ENCODE results near the gene PCK1.

DNA sequence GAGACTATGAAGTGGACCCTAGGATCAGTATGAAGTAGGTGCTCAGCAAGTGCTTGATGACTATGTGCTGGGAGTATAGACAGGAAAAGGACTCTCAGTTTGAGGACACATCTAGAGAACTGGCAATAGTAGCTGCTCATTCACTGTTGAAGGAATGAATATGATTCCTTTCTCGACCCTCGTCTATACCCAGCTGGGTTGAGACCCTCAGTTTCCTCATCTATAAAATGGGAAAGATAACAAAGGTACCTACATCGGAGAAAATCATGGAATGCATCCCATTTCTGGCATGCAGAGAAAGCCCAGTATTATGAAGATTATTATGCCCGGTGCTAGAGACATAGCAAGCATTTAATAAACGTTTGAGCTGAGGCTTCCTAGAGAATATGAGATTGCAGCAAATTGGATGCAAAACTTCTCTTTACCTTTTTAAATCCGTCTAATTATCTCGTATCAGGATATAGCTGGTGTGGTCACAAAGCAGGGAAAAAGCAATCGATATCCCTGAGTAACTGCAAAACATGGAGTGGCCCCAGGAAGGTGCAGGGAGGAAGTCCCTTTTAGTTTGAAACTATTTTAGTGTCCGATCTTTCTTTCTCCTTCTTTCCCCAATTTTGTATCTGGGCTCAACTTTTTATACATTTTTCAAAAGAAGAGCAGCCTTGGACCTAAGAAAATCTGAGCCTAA is 2.8 kb upstream of the PCK1 start:
- no peak for TF ChIP-seq CTCF (IDR thresholded peaks at IDR 0.05; ENCODE audit: low read depth, low read length, missing input control)
- TF ChIP-seq, protein P1, sequence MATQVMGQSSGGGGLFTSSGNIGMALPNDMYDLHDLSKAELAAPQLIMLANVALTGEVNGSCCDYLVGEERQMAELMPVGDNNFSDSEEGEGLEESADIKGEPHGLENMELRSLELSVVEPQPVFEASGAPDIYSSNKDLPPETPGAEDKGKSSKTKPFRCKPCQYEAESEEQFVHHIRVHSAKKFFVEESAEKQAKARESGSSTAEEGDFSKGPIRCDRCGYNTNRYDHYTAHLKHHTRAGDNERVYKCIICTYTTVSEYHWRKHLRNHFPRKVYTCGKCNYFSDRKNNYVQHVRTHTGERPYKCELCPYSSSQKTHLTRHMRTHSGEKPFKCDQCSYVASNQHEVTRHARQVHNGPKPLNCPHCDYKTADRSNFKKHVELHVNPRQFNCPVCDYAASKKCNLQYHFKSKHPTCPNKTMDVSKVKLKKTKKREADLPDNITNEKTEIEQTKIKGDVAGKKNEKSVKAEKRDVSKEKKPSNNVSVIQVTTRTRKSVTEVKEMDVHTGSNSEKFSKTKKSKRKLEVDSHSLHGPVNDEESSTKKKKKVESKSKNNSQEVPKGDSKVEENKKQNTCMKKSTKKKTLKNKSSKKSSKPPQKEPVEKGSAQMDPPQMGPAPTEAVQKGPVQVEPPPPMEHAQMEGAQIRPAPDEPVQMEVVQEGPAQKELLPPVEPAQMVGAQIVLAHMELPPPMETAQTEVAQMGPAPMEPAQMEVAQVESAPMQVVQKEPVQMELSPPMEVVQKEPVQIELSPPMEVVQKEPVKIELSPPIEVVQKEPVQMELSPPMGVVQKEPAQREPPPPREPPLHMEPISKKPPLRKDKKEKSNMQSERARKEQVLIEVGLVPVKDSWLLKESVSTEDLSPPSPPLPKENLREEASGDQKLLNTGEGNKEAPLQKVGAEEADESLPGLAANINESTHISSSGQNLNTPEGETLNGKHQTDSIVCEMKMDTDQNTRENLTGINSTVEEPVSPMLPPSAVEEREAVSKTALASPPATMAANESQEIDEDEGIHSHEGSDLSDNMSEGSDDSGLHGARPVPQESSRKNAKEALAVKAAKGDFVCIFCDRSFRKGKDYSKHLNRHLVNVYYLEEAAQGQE (IDR thresholded peaks at IDR 0.05), result no peak
- TF ChIP-seq FOXA1 (IDR thresholded peaks at IDR 0.05), result no peak
- TF ChIP-seq GABPA (IDR thresholded peaks at IDR 0.05 in 1 of 2, conservative IDR thresholded peaks at IDR 0.05 in 1 of 2), result no peak
- TF ChIP-seq, protein P2, sequence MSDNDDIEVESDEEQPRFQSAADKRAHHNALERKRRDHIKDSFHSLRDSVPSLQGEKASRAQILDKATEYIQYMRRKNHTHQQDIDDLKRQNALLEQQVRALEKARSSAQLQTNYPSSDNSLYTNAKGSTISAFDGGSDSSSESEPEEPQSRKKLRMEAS (IDR thresholded peaks at IDR 0.05), result no peak
- TF ChIP-seq RXRA (IDR thresholded peaks at IDR 0.05), result no peak
